Common myeloid progenitor, CD34-positive (primary cell): ENCODE measurements around the gene RUVBL1.

ENCODE experiments used
- CTCF ChIA-PET: fragments of 350-600 bp; sonication (Branson Sonifier 250); formaldehyde crosslinking; loops from one replicate; lab custom pipeline; 2021; ENCODE audit warnings: antibody characterized with exemption; lab: Charles Lee
- POLR2A ChIA-PET: fragments of 350-600 bp; sonication (Branson Sonifier 250); formaldehyde crosslinking; loops from one replicate; lab custom pipeline; 2021; ENCODE audit warnings: antibody characterized with exemption; lab: Charles Lee
- DNase-seq, 3 donors: peaks; one replicate each; pipeline versions ENCODE4 v3.0.0 to v3.0.0-alpha.2; 2013
- H3K27ac ChIP-seq, 2 experiments: 1 replicate in 1 of 2; 2 replicates in 1 of 2; pipeline ENCODE4 v1.7.0; 2013; ENCODE audit warnings: inconsistent platforms in 2 of 2, low read length in 2 of 2, mild to moderate bottlenecking in 2 of 2, low read depth in 1 of 2, moderate library complexity in 1 of 2; ENCODE audit not compliant: severe bottlenecking in 2 of 2, insufficient read depth in 1 of 2, poor library complexity in 1 of 2
- H3K27me3 ChIP-seq, 5 experiments: replicated peaks in 2 of 5; 1 replicate in 3 of 5; 2 replicates in 2 of 5; pipeline versions ENCODE4 v1.6.1 to v1.7.0; 2013; ENCODE audit warnings: low read length in 4 of 5, mild to moderate bottlenecking in 2 of 5, moderate library complexity in 2 of 5, inconsistent platforms in 1 of 5; ENCODE audit not compliant: insufficient read depth in 5 of 5, control insufficient read depth in 4 of 5
- H3K36me3 ChIP-seq, 4 experiments: 1 replicate in 2 of 4; 2 replicates in 2 of 4; pipeline versions ENCODE4 v1.6.1 to v1.7.0; 2013; ENCODE audit warnings: low read length in 3 of 4, control low read depth in 1 of 4, mild to moderate bottlenecking in 1 of 4; ENCODE audit not compliant: control insufficient read depth in 4 of 4, insufficient read depth in 4 of 4
- H3K4me1 ChIP-seq, 4 experiments: 1 replicate in 3 of 4; 2 replicates in 1 of 4; pipeline versions ENCODE4 v1.6.1 to v1.7.1; 2013; ENCODE audit warnings: low read length in 3 of 4, mild to moderate bottlenecking in 3 of 4, control low read depth in 1 of 4, inconsistent platforms in 1 of 4, moderate library complexity in 1 of 4; ENCODE audit not compliant: control insufficient read depth in 4 of 4, insufficient read depth in 4 of 4; ENCODE audit errors: control extremely low read depth in 1 of 4
- H3K4me3 ChIP-seq, 7 experiments: 1 replicate in 4 of 7; 2 replicates in 3 of 7; pipeline versions ENCODE4 v1.5.1 to v1.7.0; 2013; ENCODE audit warnings: mild to moderate bottlenecking in 7 of 7, low read length in 6 of 7, moderate library complexity in 6 of 7, inconsistent platforms in 2 of 7, low read depth in 2 of 7, control low read depth in 1 of 7; ENCODE audit not compliant: insufficient read depth in 4 of 7, control insufficient read depth in 1 of 7; ENCODE audit errors: extremely low read depth in 1 of 7
- H3K9me3 ChIP-seq, 5 experiments: 1 replicate in 4 of 5; 2 replicates in 1 of 5; pipeline versions ENCODE4 v1.6.1 to v1.7.1; 2013; ENCODE audit warnings: low read length in 4 of 5, mild to moderate bottlenecking in 2 of 5, inconsistent platforms in 1 of 5, low read depth in 1 of 5, moderate library complexity in 1 of 5; ENCODE audit not compliant: control insufficient read depth in 4 of 5, insufficient read depth in 2 of 5; ENCODE audit errors: control extremely low read depth in 1 of 5
- WGBS: methylation state at CpG from one replicate; pipeline ENCODE4 v1.1.5; 2013; ENCODE audit not compliant: insufficient coverage; 5-methylcytosine and 5-hydroxymethylcytosine counted together

The RUVBL1 gene

DNA sequence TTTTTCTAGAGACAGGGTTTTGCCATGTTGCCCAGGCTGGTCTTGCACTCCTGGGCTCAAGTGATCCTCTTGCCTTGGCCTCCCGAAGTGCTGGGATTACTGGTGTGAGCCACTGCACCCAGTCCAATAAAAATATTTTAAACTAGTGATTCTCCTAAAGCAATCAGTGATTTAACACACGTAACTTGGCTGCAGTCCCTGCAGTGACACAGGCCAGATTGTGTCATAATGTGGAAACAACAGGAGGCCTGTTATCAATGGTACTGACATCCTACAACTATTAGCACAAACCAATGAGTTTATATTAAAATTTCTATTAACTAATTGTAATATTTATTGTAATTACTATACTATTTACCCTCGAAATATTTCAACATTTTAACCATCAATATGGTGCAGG is 73.0 kb downstream of the RUVBL1 start:
- CTCF ChIA-PET, result interaction anchor here (0.6 kb wide), 1 partner anchor 404 kb away, joined by 3 read pairs; no protein-coding TSS in a partner anchor
- no peak for DNase-seq
- POLR2A ChIA-PET, result no interaction called here
- Histone ChIP-seq H3K4me1 (peaks cover 18 to 32% (median 26%) of the 10 kb centered on the region in 4 experiments), H3K36me3 (peaks cover 4 to 22% (median 7%) of the 10 kb centered on the region in 4 experiments), H3K27ac (no peak overlapping the region), H3K4me3 (no peak overlapping the region), H3K9me3 (no peaks in the 10 kb centered on the region), H3K27me3 (no peaks in the 10 kb centered on the region)
- WGBS, result no CpG with 5 or more reads among the region's 3 CpGs

DNA sequence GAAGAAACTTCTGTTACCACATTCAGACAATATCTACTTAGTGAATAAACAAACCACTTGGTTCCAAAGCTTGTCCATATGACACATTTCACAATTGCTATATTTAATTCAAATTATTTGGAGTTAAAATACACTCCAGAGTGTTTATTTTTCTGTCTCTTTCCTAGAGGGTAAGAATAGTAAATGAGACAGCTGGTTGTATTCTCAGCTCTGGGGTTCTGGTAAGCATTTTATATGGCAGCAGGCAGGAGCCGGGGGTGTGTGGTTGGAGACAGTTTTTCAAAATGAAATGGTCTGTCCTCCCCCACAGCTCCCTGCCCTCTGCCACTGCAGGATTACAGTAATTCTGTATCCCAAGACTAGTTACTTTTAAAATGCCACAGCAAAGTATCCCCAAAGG is 82.3 kb downstream of the RUVBL1 start:
- no peaks in the 10 kb centered on the region for H3K36me3 ChIP-seq
- H3K27ac ChIP-seq, result no peak overlapping the region
- no peaks in the 10 kb centered on the region for H3K9me3 ChIP-seq
- no peak for DNase-seq
- no CpG with 5 or more reads among the region's 1 CpG for WGBS
- no peaks in the 10 kb centered on the region for H3K4me1 ChIP-seq
- POLR2A ChIA-PET, result interaction anchor here (0.7 kb wide), 1 partner anchor 35 kb away, joined by 4 read pairs; no protein-coding TSS in a partner anchor
- no peak overlapping the region for H3K4me3 ChIP-seq
- CTCF ChIA-PET, result interaction anchor here (1.5 kb wide), 1 partner anchor 52 kb away, joined by 3 read pairs; no protein-coding TSS in a partner anchor
- H3K27me3 ChIP-seq, result peaks cover 0 to 2% (median 0%) of the 10 kb centered on the region in 5 experiments

DNA sequence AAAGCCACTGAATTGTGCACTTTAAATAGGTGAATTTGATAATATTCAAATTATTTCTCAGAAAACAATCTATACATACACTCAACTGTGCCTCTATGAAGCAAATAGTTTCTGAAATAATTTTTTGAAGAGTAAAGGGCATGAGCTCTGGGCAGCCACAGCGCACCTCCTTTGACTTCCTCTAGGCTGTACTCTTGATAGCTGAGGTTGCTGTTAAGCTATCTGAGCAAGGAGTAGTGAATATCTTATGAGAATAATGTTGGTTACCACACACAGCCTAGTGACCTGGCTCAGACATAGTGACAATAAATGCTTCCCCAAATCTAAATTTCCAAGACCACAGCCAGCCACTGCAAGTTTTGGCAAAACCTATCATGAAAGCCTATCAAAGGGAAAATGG is 83.0 kb downstream of the RUVBL1 start:
- WGBS, result 100% methylated on average over 1 of the region's 1 CpG
- POLR2A ChIA-PET, result no interaction called here
- Histone ChIP-seq H3K4me1 (no peaks in the 10 kb centered on the region), H3K9me3 (no peaks in the 10 kb centered on the region), H3K27me3 (peaks cover 0 to 2% (median 0%) of the 10 kb centered on the region in 5 experiments), H3K36me3 (no peaks in the 10 kb centered on the region), H3K27ac (no peak overlapping the region), H3K4me3 (no peak overlapping the region)
- CTCF ChIA-PET, result no interaction called here
- DNase-seq, result no peak

DNA sequence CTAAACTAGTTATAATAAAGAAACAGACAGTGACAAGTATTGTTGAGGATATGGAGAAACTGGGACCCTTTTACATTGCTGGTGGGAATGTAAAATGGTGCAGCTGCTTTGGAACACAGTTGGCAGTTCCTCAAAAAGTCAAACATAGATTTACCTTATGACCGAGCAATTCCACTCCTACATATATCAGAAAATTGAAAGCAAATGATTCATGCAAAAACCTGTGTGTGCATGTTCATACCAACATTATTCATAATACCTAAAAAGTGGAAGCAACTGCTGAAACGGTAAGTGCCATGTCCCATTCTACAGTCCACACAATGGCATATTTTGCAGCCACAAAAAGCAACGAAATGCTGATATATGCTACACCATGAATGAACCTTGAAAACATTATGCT is 83.6 kb downstream of the RUVBL1 start:
- POLR2A ChIA-PET, result no interaction called here
- no peaks in the 10 kb centered on the region for H3K9me3 ChIP-seq
- peaks cover 0 to 2% (median 0%) of the 10 kb centered on the region in 5 experiments for H3K27me3 ChIP-seq
- H3K27ac ChIP-seq, result no peak overlapping the region
- H3K36me3 ChIP-seq, result no peaks in the 10 kb centered on the region
- CTCF ChIA-PET, result no interaction called here
- no peaks in the 10 kb centered on the region for H3K4me1 ChIP-seq
- no peak overlapping the region for H3K4me3 ChIP-seq
- no peak for DNase-seq
- 92% methylated on average over 2 of the region's 3 CpGs for WGBS

DNA sequence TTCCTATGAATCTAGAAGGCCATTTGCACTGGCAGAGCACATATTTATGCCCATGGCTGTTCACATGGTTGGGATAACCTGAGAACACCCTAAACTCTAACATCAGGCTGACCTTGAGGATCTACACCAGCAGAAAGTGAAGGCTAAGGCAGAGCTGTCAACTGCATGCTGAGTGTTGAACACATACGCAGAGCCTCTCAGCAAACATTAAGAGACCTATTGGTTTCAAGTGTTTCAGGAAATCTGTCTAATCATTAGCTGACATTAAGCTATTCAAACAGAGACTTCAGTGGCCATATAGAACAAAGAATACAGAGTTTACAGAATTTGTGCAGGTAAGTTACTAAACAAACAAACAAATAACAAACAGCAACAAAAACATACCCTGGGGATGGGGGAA is 87.5 kb downstream of the RUVBL1 start:
- Histone ChIP-seq H3K9me3 (no peaks in the 10 kb centered on the region), H3K27me3 (no peaks in the 10 kb centered on the region), H3K36me3 (no peaks in the 10 kb centered on the region), H3K4me1 (no peaks in the 10 kb centered on the region), H3K4me3 (no peak overlapping the region), H3K27ac (no peak overlapping the region)
- ChIA-PET CTCF (interaction anchor here (0.7 kb wide), 1 partner anchor 51 kb away, joined by 3 read pairs; no protein-coding TSS in a partner anchor), POLR2A (interaction anchor here (0.6 to 0.8 kb wide), 2 partner anchors 29 to 34 kb away, joined by 3 to 5 read pairs; no protein-coding TSS in a partner anchor)
- DNase-seq, result no peak
- no CpG with 5 or more reads among the region's 1 CpG for WGBS

DNA sequence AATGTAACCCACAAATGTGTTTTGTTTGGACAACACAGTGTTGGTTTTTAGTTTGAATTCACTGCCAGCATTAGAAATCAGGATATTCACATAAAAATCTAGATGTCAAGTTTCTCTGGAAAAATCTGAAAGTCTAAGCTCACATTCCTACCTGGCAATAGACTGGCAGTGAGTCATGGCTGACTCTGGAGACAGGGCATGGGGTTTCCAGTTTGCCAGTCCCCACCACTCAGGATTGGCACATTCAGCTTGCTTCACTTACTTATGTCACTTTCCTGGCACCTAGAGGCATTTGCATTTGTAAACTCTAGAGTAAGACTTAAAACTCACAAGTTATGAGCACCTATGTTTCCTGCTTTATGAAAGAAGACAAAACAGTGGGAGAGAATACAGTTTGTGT is 90.5 kb downstream of the RUVBL1 start:
- POLR2A ChIA-PET, result no interaction called here
- DNase-seq, result no peak
- no peaks in the 10 kb centered on the region for H3K4me1 ChIP-seq
- H3K36me3 ChIP-seq, result no peaks in the 10 kb centered on the region
- CTCF ChIA-PET, result interaction anchor here (1.9 to 2.3 kb wide), 2 partner anchors 9 to 12 kb away, joined by 6 read pairs; no protein-coding TSS in a partner anchor
- H3K9me3 ChIP-seq, result no peaks in the 10 kb centered on the region
- no peak overlapping the region for H3K27ac ChIP-seq
- no peaks in the 10 kb centered on the region for H3K27me3 ChIP-seq
- H3K4me3 ChIP-seq, result no peak overlapping the region
